ENCODE results near the gene GAGE1.

GAGE1 gene

DNA sequence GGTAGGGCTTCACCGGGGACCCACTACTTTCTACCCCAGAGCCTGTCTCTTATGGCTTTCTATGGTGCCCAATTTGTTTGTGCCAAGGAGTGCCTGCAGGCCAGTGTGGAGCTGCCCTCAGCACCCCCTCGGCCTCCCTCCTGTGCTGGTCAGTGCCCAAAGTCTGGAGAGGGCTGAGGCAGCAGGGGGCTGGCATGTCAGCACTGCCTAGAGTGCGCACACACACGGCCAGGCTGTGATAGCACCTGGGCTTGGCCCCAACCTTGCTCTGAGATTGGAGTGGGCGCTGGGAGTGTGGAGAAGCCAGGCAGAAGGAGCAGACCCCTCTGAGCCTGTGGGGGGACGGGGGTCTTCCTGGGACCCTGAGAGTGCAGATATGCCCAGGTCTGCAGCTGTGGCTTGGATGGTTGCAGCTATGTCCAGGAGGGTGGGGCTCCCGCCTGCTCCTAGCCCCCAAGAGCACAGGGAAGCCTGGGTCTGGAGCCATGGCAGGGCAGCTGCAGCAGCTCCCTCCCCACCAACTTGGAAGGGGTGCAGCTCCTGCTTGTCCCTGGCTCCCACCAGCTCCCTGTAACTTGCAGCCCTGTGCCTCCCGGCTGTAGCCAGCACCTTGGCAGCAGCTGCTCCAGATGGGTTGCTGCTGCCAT, 46.3 kb downstream of the GAGE1 start:
- in situ Hi-C loops (cut with HindIII; ENCODE audit: low pct_unique_long_range_greater_than_20kb, low sequenced_read_pairs): no loop called here

DNA sequence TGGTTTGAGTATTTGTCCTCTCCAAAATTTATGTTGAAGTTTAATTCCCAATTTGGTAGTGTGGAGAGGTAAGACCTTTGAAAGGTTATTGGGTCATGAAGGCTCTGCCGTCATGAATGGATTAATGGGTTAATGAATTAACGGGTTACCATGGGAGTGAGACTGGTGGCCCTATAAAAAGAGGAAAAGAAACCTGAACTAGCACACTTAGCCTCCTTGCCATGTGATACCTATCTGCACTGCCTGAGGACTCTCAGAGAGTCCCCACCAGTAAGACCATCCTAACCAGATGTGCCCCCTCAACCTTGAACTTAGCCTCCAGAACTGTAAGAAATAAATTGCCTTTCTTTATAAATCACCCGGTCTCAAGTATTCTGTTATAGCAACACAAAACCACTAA, 57.7 kb downstream of the GAGE1 start:
- DNase-seq (ENCODE audit: low read depth in 1 of 2, low spot score in 1 of 2): no peak
- no peak for TF ChIP-seq JUND (IDR thresholded peaks at IDR 0.05; ENCODE audit: low read depth)
- in situ Hi-C loops (cut with HindIII; ENCODE audit: low pct_unique_long_range_greater_than_20kb, low sequenced_read_pairs): no loop called here

More for the DNA sequence above, 46.3 kb downstream of the GAGE1 start:
- no peak for DNase-seq (ENCODE audit: low read depth in 1 of 2, low spot score in 1 of 2)
- no peak for TF ChIP-seq JUND (IDR thresholded peaks at IDR 0.05; ENCODE audit: low read depth)

Measured in T47D (cell line).